OCI-LY7 (cell line): ENCODE results near the gene KLHL22. TPM values are rescaled to one million over a fixed set of nuclear protein-coding genes. Genes with fewer than 3 reads are reported as not detected.

Experiments used
- BruUV-seq: library from RNA; stranded (reverse); fragments of 400-500 nt; replicated peaks from 2 replicates; lab custom pipeline; 2021; lab: Mats Ljungman, UMichigan
- CTCF ChIA-PET: fragments of 300-600 bp; sonication (Branson Sonifier 250); formaldehyde crosslinking; loops from one replicate; lab custom pipeline; 2022; ENCODE audit warnings: antibody characterized with exemption; ENCODE audit not compliant: unreplicated experiment; lab: Charles Lee
- POLR2A ChIA-PET: fragments of 300-600 bp; sonication (Branson Sonifier 250); formaldehyde crosslinking; loops from one replicate; lab custom pipeline; 2022; ENCODE audit warnings: antibody characterized with exemption; lab: Charles Lee
- DNase-seq: peaks from one replicate; pipeline ENCODE4 v3.0.0-alpha.2; 2015; ENCODE audit warnings: low spot score
- H2AFZ ChIP-seq: fragments of 200-600 bp; sonication (generic), shearing (Covaris generic); 2 replicates; pipeline ENCODE4 v1.6.1; 2014; ENCODE audit warnings: mild to moderate bottlenecking, antibody characterized with exemption, low read length, moderate library complexity
- H3K27ac ChIP-seq: fragments of 200-600 bp; sonication (generic); 2 replicates; pipeline ENCODE4 v1.5.1; 2014; ENCODE audit warnings: mixed run types, low read depth, mild to moderate bottlenecking, moderate library complexity, low read length, inconsistent platforms; ENCODE audit not compliant: poor library complexity, severe bottlenecking
- H3K36me3 ChIP-seq: fragments of 200-600 bp; sonication (generic); 2 replicates; pipeline ENCODE4 v1.6.1; 2014; ENCODE audit warnings: mild to moderate bottlenecking, antibody characterized with exemption, low read length, moderate library complexity, mixed read lengths; ENCODE audit not compliant: insufficient read depth
- H3K4me1 ChIP-seq: fragments of 200-600 bp; sonication (generic); 2 replicates; pipeline ENCODE4 v1.5.1; 2014; ENCODE audit warnings: mild to moderate bottlenecking, low read length; ENCODE audit not compliant: insufficient read depth, poor library complexity, severe bottlenecking
- H3K4me2 ChIP-seq: fragments of 200-600 bp; sonication (generic); 2 replicates; pipeline ENCODE4 v1.6.1; 2014; ENCODE audit warnings: mild to moderate bottlenecking, low read length
- H3K4me3 ChIP-seq: fragments of 200-600 bp; sonication (generic); 2 replicates; pipeline ENCODE4 v1.5.1; 2014; ENCODE audit warnings: mild to moderate bottlenecking, low read depth, low read length; ENCODE audit not compliant: poor library complexity, severe bottlenecking
- H3K79me2 ChIP-seq: fragments of 200-600 bp; sonication (generic); 2 replicates; pipeline ENCODE4 v1.6.1; 2016; ENCODE audit warnings: low read depth, mild to moderate bottlenecking, low read length, moderate library complexity, mixed read lengths; ENCODE audit not compliant: insufficient read depth
- H3K9me2 ChIP-seq: fragments of 200-600 bp; sonication (generic); 2 replicates; pipeline ENCODE4 v1.6.1; 2016; ENCODE audit warnings: mild to moderate bottlenecking, low read length, mixed read lengths; ENCODE audit not compliant: insufficient read depth
- H3K9me3 ChIP-seq: fragments of 200-600 bp; sonication (generic); 2 replicates; pipeline ENCODE4 v1.6.1; 2014; ENCODE audit warnings: mild to moderate bottlenecking, mixed run types, low read length, mixed read lengths
- H4K20me1 ChIP-seq: fragments of 200-600 bp; sonication (generic); 2 replicates; pipeline ENCODE4 v1.6.1; 2014; ENCODE audit warnings: mild to moderate bottlenecking, antibody characterized with exemption, low read length, moderate library complexity, mixed read lengths; ENCODE audit not compliant: insufficient read depth
- EZH2phosphoT487 ChIP-seq: fragments of 200-600 bp; sonication (generic); IDR thresholded peaks from 2 replicates; pipeline ENCODE4 v1.6.1; 2018; ENCODE audit warnings: low read depth, borderline replicate concordance, mild to moderate bottlenecking, mixed run types, antibody characterized with exemption, low read length, moderate library complexity, mixed read lengths
- intact Hi-C: fragments of 100-400 bp; cut with micrococcal nuclease; formaldehyde crosslinking; loops from one replicate; pipeline ENCODE4 v1.10.0; 2022; ENCODE audit not compliant: unreplicated experiment
- total RNA-seq, 2 experiments: library from RNA; depleted of rRNA in 1 of 2; stranded (reverse); fragments of >200 nt in 1 of 2; shearing (Covaris generic) in 1 of 2; gene quantifications; 2 replicates each; pipeline ENCODE4 v1.2.3, GENCODE V29; 2014 to 2022
- TF ChIP-seq, protein P1 (sequence below): fragments of 200-600 bp; sonication (generic); conservative IDR thresholded peaks from 2 replicates; pipeline ENCODE4 v1.5.1; 2014; ENCODE audit warnings: mild to moderate bottlenecking, antibody characterized with exemption, low read length, moderate library complexity, mixed read lengths

KLHL22 gene
- total RNA-seq, 2 experiments from 2014 or later = 14.8 to 38.1 TPM

DNA sequence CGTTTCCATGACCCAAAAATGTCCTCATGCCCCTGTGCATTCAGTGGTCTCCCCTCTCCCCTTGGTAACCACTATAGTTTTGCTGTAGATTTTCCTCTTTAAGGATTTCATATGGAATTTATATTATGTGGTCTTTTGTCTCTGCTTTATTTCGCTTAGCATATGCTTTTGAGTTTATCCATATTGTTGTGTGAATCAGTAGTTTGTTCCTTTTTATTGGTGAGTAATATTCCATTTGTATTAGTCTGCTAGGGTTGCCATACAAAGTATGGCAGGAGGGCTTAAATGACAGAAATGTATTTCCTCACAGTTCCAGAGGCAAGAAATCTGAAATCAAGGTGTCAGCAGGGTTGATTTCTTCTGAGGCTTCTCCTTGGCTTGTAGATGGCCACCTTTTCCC, 98.1 kb downstream of the KLHL22 start:
- TF ChIP-seq, protein P1, sequence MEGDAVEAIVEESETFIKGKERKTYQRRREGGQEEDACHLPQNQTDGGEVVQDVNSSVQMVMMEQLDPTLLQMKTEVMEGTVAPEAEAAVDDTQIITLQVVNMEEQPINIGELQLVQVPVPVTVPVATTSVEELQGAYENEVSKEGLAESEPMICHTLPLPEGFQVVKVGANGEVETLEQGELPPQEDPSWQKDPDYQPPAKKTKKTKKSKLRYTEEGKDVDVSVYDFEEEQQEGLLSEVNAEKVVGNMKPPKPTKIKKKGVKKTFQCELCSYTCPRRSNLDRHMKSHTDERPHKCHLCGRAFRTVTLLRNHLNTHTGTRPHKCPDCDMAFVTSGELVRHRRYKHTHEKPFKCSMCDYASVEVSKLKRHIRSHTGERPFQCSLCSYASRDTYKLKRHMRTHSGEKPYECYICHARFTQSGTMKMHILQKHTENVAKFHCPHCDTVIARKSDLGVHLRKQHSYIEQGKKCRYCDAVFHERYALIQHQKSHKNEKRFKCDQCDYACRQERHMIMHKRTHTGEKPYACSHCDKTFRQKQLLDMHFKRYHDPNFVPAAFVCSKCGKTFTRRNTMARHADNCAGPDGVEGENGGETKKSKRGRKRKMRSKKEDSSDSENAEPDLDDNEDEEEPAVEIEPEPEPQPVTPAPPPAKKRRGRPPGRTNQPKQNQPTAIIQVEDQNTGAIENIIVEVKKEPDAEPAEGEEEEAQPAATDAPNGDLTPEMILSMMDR = no peak
- TF ChIP-seq EZH2phosphoT487 = no peak
- no peaks in the 10 kb centered on the region for H3K9me3 ChIP-seq
- ChIA-PET POLR2A (no interaction called here), CTCF (no interaction called here)
- H3K4me1 ChIP-seq = no peaks in the 10 kb centered on the region
- no peaks in the 10 kb centered on the region for H3K79me2 ChIP-seq
- DNase-seq = no peak
- intact Hi-C loops = no loop called here
- H4K20me1 ChIP-seq = no peaks in the 10 kb centered on the region
- BruUV-seq = no TSS peak
- no peaks in the 10 kb centered on the region for H3K9me2 ChIP-seq
- no peak overlapping the region for H2AFZ ChIP-seq
- H3K36me3 ChIP-seq = no peaks in the 10 kb centered on the region
- H3K4me3 ChIP-seq = no peak overlapping the region
- no peak overlapping the region for H3K27ac ChIP-seq
- H3K4me2 ChIP-seq = no peak overlapping the region

DNA sequence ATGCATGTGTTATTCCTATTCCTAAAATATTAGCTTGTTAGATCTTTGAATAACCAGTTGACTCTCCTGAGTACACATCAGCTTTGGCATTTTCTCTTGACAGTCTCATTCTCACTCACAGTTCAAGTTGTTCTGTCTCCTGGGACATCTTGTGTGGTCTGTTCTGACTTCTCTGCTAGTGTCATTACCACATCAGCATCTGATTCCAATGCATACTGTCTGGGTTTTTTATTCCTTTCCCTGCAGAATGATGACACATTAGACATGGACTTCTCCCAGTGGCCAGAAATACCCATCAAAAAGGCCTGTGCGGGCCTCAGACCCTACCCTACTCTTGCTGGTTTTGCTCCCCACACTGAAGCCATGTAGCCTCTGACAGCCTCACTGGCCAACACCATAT, 99.0 kb downstream of the KLHL22 start:
- POLR2A ChIA-PET = no interaction called here
- intact Hi-C loops = no loop called here

DNA sequence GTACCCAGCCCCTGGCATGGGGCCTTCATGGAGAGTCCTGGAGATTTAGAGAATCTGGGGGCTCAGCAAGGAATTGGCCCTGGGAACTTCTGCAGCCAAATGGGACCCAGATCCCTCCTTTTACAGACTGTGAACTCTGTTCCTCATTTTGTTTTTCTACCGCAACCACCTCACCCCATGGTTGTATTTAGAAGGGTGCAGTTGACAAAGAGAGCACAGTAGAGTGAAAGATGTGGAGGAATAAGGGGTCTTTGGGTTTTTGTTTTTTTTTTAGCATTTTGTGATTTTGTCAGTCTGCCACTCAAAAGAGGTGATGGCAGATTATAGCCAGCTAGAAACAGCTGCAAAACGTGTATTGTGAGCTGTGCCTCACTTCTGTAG, 99.7 kb downstream of the KLHL22 start:
- POLR2A ChIA-PET = no interaction called here
- no peaks in the 10 kb centered on the region for H3K4me1 ChIP-seq
- no peaks in the 10 kb centered on the region for H3K36me3 ChIP-seq
- no peak overlapping the region for H3K27ac ChIP-seq
- no peak for DNase-seq
- CTCF ChIA-PET = no interaction called here
- H4K20me1 ChIP-seq = no peaks in the 10 kb centered on the region
- H3K9me3 ChIP-seq = no peaks in the 10 kb centered on the region
- H3K9me2 ChIP-seq = no peaks in the 10 kb centered on the region
- no peak overlapping the region for H3K4me2 ChIP-seq
- BruUV-seq = no TSS peak
- H3K79me2 ChIP-seq = no peaks in the 10 kb centered on the region
- H3K4me3 ChIP-seq = no peak overlapping the region
- no peak for TF ChIP-seq EZH2phosphoT487
- intact Hi-C loops = no loop called here
- no peak overlapping the region for H2AFZ ChIP-seq

More for the DNA sequence above, 99.0 kb downstream of the KLHL22 start:
- Histone ChIP-seq H3K36me3 (no peaks in the 10 kb centered on the region), H3K79me2 (no peaks in the 10 kb centered on the region), H3K9me2 (no peaks in the 10 kb centered on the region), H3K9me3 (no peaks in the 10 kb centered on the region), H3K4me3 (no peak overlapping the region), H2AFZ (no peak overlapping the region), H3K4me2 (no peak overlapping the region), H3K4me1 (no peaks in the 10 kb centered on the region), H3K27ac (no peak overlapping the region), H4K20me1 (no peaks in the 10 kb centered on the region)
- no peak for DNase-seq
- no TSS peak for BruUV-seq
- TF ChIP-seq, protein P1 = no peak
- no peak for TF ChIP-seq EZH2phosphoT487
- CTCF ChIA-PET = interaction anchor here (0.6 kb wide), 1 partner anchor 428 kb away, joined by 3 read pairs; no protein-coding TSS in a partner anchor
